K562 (cell line): ENCODE results near the gene IL31RA. TPM values are rescaled to one million over a fixed set of nuclear protein-coding genes. Genes with fewer than 3 reads are reported as not detected.

Experiments used
- ATAC-seq: fragments of 200-7000 bp; cut with Tn5 transposase; 3 replicates; pipeline ENCODE4 v1.9.1; 2020; ENCODE audit warnings: moderate library complexity
- BruUV-seq: library from RNA; stranded (reverse); fragments of 400-500 nt; replicated peaks from 2 replicates; lab custom pipeline; 2021; lab: Mats Ljungman, UMichigan
- CTCF ChIA-PET: fragments of 300-600 bp; formaldehyde crosslinking; extraction: SDS; loops from one replicate; lab custom pipeline; 2021; ENCODE audit warnings: low intra/inter-chr PET ratio; lab: Yijun Ruan, JAX
- POLR2A ChIA-PET: fragments of 300-600, 350-650 bp; sonication (Branson Sonifier 250); formaldehyde crosslinking; extraction: SDS; loops from one replicate; lab custom pipeline; 2021; ENCODE audit warnings: antibody characterized with exemption, inconsistent platforms; lab: Yijun Ruan, JAX
- DNase-seq, 4 experiments: peaks; one replicate each; pipeline versions ENCODE4 v3.0.0 to v3.0.0-alpha.2; 2011 to 2018; ENCODE audit warnings: low spot score in 3 of 4, mixed read lengths in 3 of 4; ENCODE audit errors: extremely low read depth in 1 of 4
- FAIRE-seq: peaks from 2 replicates; lab custom pipeline; 2011; peaks lifted over from hg19 to GRCh38; lab: Jason Lieb, UNC
- H2AFZ ChIP-seq: 2 replicates; pipeline ENCODE4 v1.6.0; 2011; ENCODE audit warnings: low read depth, low read length, control low read depth, inconsistent platforms
- H3K27ac ChIP-seq: fragments of 200-600 bp; 3 replicates; pipeline ENCODE4 v1.8.0; 2011; ENCODE audit warnings: low read depth, mild to moderate bottlenecking, control low read depth, inconsistent platforms, low read length, moderate library complexity, mixed read lengths; ENCODE audit errors: extremely low read depth
- H3K27me3 ChIP-seq, 2 experiments: fragments of 300-600 bp in 1 of 2; 2 replicates in 1 of 2; 3 replicates in 1 of 2; pipeline versions ENCODE4 v1.6.0 to v1.8.0; 2011; ENCODE audit warnings: inconsistent platforms in 2 of 2, low read length in 2 of 2, mild to moderate bottlenecking in 1 of 2, mixed read lengths in 1 of 2, moderate library complexity in 1 of 2; ENCODE audit not compliant: control insufficient read depth in 2 of 2, insufficient read depth in 2 of 2
- H3K36me3 ChIP-seq: fragments of 300-600 bp; 3 replicates; pipeline ENCODE4 v1.8.0; 2011; ENCODE audit warnings: mild to moderate bottlenecking, low read length, inconsistent platforms; ENCODE audit not compliant: control insufficient read depth, insufficient read depth
- H3K4me1 ChIP-seq, 2 experiments: fragments of 200-600 bp in 1 of 2; replicated peaks in 1 of 2; 2 replicates in 1 of 2; 3 replicates in 1 of 2; pipeline versions ENCODE4 v1.5.1 to v1.8.0; 2011; ENCODE audit warnings: inconsistent platforms in 2 of 2, low read length in 2 of 2, mild to moderate bottlenecking in 1 of 2, mixed read lengths in 1 of 2, moderate library complexity in 1 of 2; ENCODE audit not compliant: control insufficient read depth in 2 of 2, insufficient read depth in 2 of 2
- H3K4me2 ChIP-seq: 2 replicates; pipeline ENCODE4 v1.6.1; 2011; ENCODE audit warnings: low read length, control low read depth, inconsistent platforms, mixed read lengths; ENCODE audit not compliant: insufficient read depth
- H3K4me3 ChIP-seq: fragments of 200-600 bp; sonication (generic), shearing (Covaris generic); 2 replicates; pipeline ENCODE4 v1.5.1; 2016; ENCODE audit warnings: control low read depth, inconsistent platforms
- H3K79me2 ChIP-seq: fragments of 200-600 bp; 3 replicates; pipeline ENCODE4 v1.8.0; 2011; ENCODE audit warnings: low read length, inconsistent platforms; ENCODE audit not compliant: control insufficient read depth, insufficient read depth
- H3K9ac ChIP-seq, 2 experiments: 2 replicates each; pipeline versions ENCODE4 v1.6.0 to v1.6.1; 2011; ENCODE audit warnings: low read depth in 2 of 2, low read length in 2 of 2, control low read depth in 1 of 2, inconsistent platforms in 1 of 2, mild to moderate bottlenecking in 1 of 2, mixed read lengths in 1 of 2; ENCODE audit not compliant: insufficient read depth in 1 of 2
- H3K9me1 ChIP-seq: one replicate; pipeline ENCODE4 v1.6.0; 2011; ENCODE audit warnings: inconsistent platforms, mild to moderate bottlenecking, low read length, moderate library complexity; ENCODE audit not compliant: control insufficient read depth, insufficient read depth
- H3K9me3 ChIP-seq: replicated peaks from 2 replicates; pipeline ENCODE4 v1.5.1; 2011; ENCODE audit warnings: low read depth, low read length, inconsistent platforms; ENCODE audit not compliant: control insufficient read depth, insufficient read depth
- H4K20me1 ChIP-seq: replicated peaks from 2 replicates; pipeline ENCODE4 v1.6.1; 2011; ENCODE audit warnings: low read length, inconsistent platforms, mixed read lengths; ENCODE audit not compliant: control insufficient read depth, insufficient read depth
- BHLHE40 ChIP-seq: IDR thresholded peaks from 2 replicates; pipeline ENCODE4 v1.6.1; 2011; ENCODE audit warnings: low read length, improper control_type of control experiment
- FOSL1 ChIP-seq: fragments of 200-800 bp; sonication (Bioruptor generic); conservative IDR thresholded peaks from 2 replicates; pipeline ENCODE4 v1.6.1; 2016; ENCODE audit warnings: missing genetic modification characterization, missing compliant biosample characterization
- GATAD2B ChIP-seq: fragments of 450-650 bp; IDR thresholded peaks from 2 replicates; pipeline ENCODE4 v1.6.1; 2017; ENCODE audit warnings: mild to moderate bottlenecking, borderline replicate concordance
- RBM25 ChIP-seq: fragments of 200-400 bp; formaldehyde crosslinking; IDR thresholded peaks from 2 replicates; pipeline ENCODE4 v1.6.1; 2018; ENCODE audit warnings: low read length, low read depth, moderate library complexity; ENCODE audit not compliant: severe bottlenecking
- WGBS: fragments of 100-300 bp; shearing (Covaris generic); methylation state at CpG from one replicate; pipeline ENCODE4 v1.1.6; 2016; ENCODE audit warnings: low coverage, mixed read lengths; ENCODE audit not compliant: insufficient coverage; ENCODE audit errors: missing lambda C conversion rate; 5-methylcytosine and 5-hydroxymethylcytosine counted together
- in situ Hi-C: fragments of 300-500 bp; cut with MboI; formaldehyde crosslinking; loops from 4 replicates; pipeline ENCODE4 v1.15.0; 2018; ENCODE audit warnings: inconsistent platforms, mixed read lengths
- intact Hi-C: fragments of 100-400 bp; cut with micrococcal nuclease; formaldehyde crosslinking; loops from 2 replicates; pipeline ENCODE4 v1.14.2; 2022
- polyA plus RNA-seq, 8 experiments: library from polyadenylated mRNA; depleted of rRNA in 4 of 8; stranded (reverse) in 5 of 8; unstranded in 3 of 8; fragments of >200 nt; fragmentation: Nextera tagmentation in 2 of 8; fragmentation: Illumina TruSeq in 1 of 8; extraction: Ambion mirVana in 2 of 8; extraction: Trizol in 1 of 8; gene quantifications; 2 replicates each; pipeline versions ENCODE4 v1.2.1 to v1.2.3, GENCODE V29; 2011 to 2014; ENCODE audit warnings: inconsistent platforms in 1 of 8, missing spikeins in 1 of 8
- total RNA-seq, 7 experiments: library from RNA; depleted of rRNA in 6 of 7; stranded (reverse); fragments of >200 nt in 6 of 7; fragmentation: Illumina TruSeq in 2 of 7; extraction: Trizol in 2 of 7; gene quantifications; 2 replicates each; pipeline versions ENCODE4 v1.2.1 to v1.2.3, GENCODE V29; 2011 to 2021; ENCODE audit warnings: low replicate concordance in 1 of 7

IL31RA gene
- total and polyA plus RNA-seq, 9 of the 15 experiments (the other 6 are each of a cell fraction or from before 2014, with no cell fraction given): not detected

DNA sequence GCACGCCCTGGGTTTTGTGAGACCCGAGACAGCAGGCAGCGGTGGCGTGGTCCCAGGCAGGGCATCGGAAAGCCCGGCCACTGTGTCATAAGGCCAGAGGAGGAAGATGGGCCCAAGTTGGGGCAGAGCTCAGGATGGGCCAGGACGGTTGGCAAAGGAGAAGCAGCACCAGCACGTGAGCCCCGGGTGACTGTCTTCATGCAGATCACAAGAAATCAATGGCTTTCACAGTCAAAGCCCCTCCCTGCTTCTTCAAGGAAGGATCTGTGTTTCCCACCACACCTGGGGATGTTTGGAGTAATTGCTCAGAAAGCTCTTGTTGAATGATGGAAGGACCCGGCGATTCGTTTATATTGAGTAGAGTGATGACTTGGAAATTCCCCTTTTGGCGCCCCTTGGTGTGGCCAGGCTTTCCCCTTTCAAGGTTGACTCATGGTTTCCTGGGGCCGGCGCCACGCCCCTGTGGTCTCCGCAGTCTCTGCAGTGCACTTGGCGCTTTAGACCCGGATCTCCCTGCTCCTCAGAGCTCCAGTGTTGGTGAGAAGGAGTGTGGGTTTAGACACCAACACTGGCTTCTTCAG is 52.1 kb downstream of the IL31RA start:
- TF ChIP-seq RBM25 (no peak), BHLHE40 (peak; percentile 57), FOSL1 (tag) (peak; percentile 38; the same call in 1 of the 2 replicates)
- H3K27ac ChIP-seq: no peak overlapping the region
- no peak overlapping the region for H2AFZ ChIP-seq
- no peak overlapping the region for H3K4me3 ChIP-seq
- H3K9me1 ChIP-seq: no peaks in the 10 kb centered on the region
- no TSS peak for BruUV-seq
- peak; percentile 72 for ATAC-seq
- H3K4me2 ChIP-seq: no peak overlapping the region
- peaks cover 9 to 29% of the 10 kb centered on the region in 2 experiments for H3K27me3 ChIP-seq
- no peaks in the 10 kb centered on the region for H3K36me3 ChIP-seq
- no peaks in the 10 kb centered on the region for H3K79me2 ChIP-seq
- no peak overlapping the region for H3K9ac ChIP-seq
- H3K9me3 ChIP-seq: no peaks in the 10 kb centered on the region
- CTCF ChIA-PET: no interaction called here
- no peaks in the 10 kb centered on the region for H4K20me1 ChIP-seq
- POLR2A ChIA-PET: interaction anchor here (1.2 kb wide), 1 partner anchor 14 kb away, joined by 3 read pairs; no protein-coding TSS in a partner anchor
- intact Hi-C loops (no loop called here), in situ Hi-C loops (no loop called here)
- DNase-seq: peak in 1 of 4 experiments; percentile 27
- no peak for FAIRE-seq
- 3% methylated on average over 19 of the region's 19 CpGs for WGBS
- no peaks in the 10 kb centered on the region for H3K4me1 ChIP-seq

- ATAC-seq (no peak), DNase-seq (no peak), FAIRE-seq (no peak)
- H3K4me1 ChIP-seq: no peaks in the 10 kb centered on the region
- H3K9me3 ChIP-seq: no peaks in the 10 kb centered on the region
- H3K9me1 ChIP-seq: no peaks in the 10 kb centered on the region
- peaks cover 9 to 33% of the 10 kb centered on the region in 2 experiments for H3K27me3 ChIP-seq
- no peaks in the 10 kb centered on the region for H3K36me3 ChIP-seq
- ChIA-PET CTCF (no interaction called here), POLR2A (no interaction called here)
- WGBS: 0% methylated on average over 3 of the region's 3 CpGs
- no TSS peak for BruUV-seq
- no peaks in the 10 kb centered on the region for H3K79me2 ChIP-seq
- H3K9ac ChIP-seq: no peak overlapping the region
- H2AFZ ChIP-seq: no peak overlapping the region
- intact Hi-C loops: no loop called here
- in situ Hi-C loops: no loop called here
- H3K4me2 ChIP-seq: no peak overlapping the region
- no peak overlapping the region for H3K27ac ChIP-seq
- no peak for TF ChIP-seq GATAD2B
- H4K20me1 ChIP-seq: no peaks in the 10 kb centered on the region
- H3K4me3 ChIP-seq: no peak overlapping the region
These were observed 53.0 kb downstream of the IL31RA start for GRCh38 chr5:55904152-55904551.
